Breast epithelium (tissue), 3 donors: ENCODE measurements around the gene MYMK.

Experiments
- CTCF ChIP-seq, 3 donors: fragments of 450-650 bp; IDR thresholded peaks; one replicate each; pipeline ENCODE4 v1.5.1; 2016 to 2017; ENCODE audit warnings: antibody characterized with exemption in 3 of 3, mild to moderate bottlenecking in 3 of 3, moderate library complexity in 3 of 3
- POLR2AphosphoS5 ChIP-seq, 3 donors: sonication (generic); formaldehyde crosslinking; IDR thresholded peaks; one replicate each; pipeline ENCODE4 v1.6.1; 2017; ENCODE audit warnings: antibody characterized with exemption in 3 of 3

- TF ChIP-seq CTCF (IDR thresholded peaks at IDR 0.05) (no peak), POLR2AphosphoS5 (IDR thresholded peaks at IDR 0.05) (no peak)
Observed at GRCh38 chr9:133531293-133531692, 6.5 kb upstream of the MYMK start.
